ENCODE results near the gene HEMK1.

Gene HEMK1

DNA sequence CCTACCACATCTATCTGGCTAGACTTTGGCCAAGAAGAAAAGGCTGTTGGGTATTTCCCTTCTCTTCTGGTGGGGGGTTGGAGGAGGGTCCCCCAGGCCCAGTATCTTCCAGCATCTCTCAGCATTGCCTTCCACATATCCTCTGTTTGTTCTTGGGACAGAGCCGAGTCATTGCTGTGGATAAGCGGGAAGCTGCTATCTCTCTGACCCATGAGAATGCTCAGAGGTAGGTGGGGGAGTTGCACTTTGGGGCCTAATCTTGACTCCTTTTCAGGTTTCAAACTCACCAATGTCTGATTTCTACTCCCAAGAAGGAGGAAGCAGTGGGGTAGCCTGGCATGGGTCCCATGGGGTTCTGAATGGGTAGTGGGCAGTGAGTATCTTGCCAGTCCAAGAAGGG, 8.0 kb downstream of the HEMK1 start:
- no peak for DNase-seq

DNA sequence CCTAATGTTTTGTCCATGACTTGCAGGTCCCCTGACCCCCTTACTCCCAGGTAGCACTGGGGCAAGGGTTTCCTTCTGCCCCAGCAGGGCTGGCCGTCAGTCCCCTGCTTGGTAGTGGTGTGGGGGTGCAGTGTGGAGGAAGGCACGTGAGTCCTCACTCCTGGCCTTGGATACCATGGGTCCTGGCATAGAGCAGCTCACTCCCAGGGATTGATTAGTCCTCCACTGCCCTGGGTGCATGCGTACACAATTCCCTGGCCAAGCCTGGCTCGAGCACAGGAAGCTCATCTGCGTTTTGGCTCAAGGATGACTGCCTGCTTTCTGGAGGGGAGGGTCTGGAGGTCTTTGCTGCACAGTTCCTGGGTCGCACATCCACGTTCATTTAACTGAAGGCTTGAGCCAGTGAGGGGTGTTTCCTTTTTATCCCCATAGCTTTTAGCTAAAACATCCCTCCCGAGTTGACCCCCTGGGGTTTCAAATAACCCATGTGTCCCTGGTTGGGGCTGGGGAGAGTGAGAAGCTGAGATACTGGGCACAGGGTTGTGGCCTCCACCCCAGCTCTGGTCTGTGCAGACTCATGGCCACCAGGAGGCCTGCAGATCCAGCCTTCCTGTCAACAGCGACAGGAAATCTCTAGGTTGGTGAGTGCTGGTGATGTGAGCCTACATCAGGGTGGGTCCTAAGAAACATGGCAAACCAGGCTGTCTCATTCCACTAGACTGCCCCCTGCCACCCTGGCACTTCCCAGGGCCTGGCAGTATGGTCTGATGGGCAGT, 11.5 kb downstream of the HEMK1 start:
- DNase-seq = no peak

DNA sequence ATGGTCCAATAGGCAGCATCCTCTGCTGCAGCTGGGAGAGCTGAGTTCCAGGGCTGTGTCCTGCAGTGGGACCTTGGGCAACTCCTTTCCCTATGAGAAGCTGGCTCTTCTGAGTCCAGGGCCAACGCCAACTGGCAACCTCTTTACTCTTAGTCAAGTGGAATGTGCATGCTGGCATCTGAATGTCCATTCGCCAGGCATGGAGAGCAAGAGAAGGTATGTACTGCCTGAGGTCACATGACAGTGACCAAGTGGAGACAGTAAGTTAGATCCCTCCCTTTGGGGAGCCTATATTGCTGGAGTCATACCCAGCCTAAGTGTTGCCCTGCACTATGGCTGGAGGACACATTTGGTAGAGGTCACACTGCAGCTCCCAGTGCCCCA, 12.1 kb downstream of the HEMK1 start:
- no peak for DNase-seq

DNA sequence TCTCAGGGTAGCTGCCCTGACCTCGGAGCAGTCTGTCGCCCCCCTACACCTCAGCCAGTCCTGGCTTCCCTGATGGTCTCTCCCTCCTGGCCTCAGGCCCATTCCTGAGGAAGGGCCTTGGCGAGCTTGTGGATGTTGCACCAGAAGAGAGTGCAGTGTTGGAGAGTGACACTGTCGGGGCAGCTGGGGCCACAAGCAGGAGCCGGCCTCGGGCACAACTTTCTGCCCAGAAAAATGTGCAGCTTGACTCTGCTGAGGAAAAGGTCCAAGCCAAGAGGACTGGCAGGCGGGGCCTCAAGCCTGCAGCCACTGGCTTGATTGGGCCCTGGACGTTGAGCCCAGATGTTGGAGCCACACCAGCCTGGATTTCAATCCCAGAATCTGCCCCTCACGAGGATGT, 12.8 kb downstream of the HEMK1 start:
- no peak for DNase-seq

DNA sequence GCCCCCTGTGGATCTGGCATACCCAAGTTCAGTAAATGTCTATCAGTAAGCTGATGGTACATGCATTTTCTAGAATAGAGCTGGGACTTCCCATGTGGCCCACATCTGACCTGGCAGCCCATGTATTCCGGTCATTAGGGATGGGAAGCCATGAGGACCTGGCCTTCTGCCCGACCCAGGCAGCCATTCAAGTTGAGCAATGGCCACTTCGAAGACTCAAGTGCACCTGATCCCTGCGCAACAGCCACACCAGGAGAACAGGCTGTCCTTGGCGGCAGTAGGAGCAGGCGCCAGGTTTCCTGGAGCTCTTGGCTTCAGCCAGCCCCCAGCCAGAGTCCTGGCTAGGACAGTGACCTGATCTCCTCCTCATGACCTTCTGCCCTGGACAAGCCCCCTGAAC, 14.6 kb downstream of the HEMK1 start:
- DNase-seq = no peak

DNA sequence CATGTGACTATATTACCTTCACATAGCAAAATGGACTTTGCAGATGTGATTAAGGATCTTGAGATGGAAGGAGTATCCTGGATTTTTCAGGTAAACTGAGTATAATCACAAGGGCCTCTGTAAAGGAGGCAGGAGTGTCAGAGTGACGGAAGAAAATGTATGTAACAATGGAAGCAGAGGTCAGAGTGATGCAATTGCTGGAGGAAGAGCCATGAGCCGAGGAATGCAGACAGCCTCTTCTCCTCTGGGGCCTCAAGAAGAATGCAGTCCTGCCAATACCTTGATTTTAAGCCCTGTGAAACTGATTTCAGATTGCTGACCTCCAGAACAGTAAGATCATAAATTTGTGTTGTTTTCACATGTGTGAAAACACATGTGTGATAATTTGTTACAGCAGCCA, 15.1 kb downstream of the HEMK1 start:
- DNase-seq = no peak

DNA sequence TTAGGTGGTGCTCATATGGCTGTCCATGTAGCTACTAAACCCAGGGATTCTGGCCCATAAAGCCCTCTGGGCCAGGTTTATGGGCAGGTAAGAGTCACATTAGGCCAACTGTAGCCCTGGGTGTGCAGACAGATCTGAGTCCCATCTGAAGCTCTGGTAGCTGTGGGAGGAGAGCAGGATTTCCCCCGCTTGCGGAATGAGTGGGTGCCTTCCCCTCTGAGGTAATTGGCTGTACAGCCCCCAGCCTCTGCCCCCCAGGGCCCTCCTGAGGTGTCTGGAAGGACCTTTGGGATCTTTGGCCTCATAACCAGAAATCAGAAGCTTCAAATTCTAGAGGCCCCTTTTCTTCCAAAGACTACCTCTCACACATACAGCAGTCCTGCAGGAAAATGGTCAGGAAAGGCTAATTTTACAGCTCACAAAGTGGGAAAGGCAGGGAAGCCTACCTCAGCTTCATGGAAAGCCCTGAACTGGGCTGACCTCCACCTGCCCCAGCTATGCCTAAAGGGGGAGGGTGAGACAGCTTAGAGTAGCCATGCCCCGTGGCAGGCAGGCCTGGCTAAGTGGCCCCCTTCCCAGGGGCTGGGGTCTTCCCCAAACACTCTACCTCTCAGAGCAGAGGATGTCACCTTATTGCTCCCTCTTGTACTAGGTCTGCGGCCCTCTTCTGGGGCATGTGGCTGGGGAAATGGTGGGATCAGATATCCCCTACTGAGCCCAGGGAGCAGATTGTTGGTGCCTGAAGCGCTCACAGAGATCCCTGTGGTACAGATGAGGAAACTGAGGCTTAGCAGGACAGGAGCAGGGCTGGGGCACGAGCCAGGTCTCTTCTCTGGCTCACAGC, 16.8 kb downstream of the HEMK1 start:
- DNase-seq = no peak

DNA sequence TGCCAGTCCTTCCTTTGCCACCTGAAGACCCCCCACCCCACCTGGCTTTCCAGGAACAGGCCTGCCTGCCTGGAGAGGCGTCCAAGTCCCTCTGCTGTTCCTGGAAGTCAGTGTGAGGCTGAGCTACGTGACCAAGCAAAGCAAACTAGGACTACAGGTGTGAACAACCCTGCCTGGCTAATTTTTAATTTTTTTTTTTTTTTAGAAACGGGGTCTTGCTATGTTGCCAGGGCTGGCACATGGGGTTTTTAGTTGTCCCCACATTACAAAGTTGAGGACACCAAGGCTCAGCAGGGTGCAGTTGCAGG, 17.4 kb downstream of the HEMK1 start:
- DNase-seq = no peak

DNA sequence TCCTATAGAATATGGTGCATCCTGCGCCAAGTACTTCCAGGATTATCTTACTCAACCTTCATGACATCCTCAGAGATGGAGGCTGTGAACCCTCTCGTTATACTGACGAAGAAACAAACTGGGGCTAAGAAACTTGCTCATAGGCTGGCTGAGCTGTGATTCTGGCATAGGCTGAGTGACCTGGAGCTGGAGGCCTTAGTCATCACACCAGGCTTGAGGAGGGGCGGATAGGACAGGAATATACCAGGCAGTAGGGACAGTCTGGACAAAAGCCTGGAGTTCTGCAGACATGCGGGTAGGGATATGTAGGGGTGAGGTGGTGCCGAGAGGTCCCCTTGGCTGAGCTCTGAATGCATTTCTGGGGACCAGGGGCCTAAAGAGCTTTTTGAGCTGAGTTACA, 18.1 kb downstream of the HEMK1 start:
- DNase-seq = no peak

DNA sequence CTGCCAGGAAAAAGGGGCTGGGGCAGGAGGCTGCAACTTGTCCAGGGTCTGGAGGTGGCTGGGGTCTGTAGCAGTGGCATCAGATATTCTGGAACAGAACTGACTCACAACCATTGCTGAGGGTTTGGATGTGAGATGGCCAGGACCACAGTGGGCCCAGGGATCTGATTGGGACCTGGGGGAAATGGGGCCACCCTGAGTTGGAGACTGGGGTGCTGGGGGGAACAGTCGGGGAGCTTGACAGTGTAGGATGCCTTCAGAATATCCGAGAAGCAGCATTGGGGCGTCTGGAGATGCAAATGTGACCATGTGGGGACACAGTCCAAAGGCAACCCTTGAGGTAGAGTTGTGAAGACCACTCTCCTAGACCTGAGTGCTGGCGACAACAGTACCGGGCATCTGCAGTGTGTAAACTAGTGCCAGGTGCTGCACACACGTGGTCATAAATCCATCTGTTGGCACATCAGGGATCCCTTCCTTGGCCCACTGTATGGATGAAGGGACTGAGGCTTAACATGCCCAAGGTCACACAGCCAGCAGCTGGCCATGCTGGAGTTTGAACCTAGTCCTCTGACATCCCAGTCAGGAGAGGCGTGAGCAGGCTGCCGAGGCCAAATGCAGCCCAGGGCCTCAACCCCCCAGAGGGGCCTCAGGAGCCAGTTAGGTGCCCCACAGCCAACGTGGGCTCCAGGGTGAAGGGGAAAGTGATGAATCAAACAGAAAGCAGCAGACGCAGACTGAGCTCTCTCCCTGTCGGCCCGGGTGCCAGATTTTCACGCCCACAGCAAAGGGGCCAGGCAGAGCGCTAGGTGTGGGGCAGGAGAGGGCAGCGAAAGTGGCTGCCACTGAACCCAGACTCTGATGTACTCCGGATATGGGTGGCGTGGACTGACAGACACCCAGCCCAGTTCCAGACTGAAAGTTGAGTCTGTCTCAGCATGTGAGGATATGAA, 18.8 kb downstream of the HEMK1 start:
- peak; percentile 60 for DNase-seq

DNA sequence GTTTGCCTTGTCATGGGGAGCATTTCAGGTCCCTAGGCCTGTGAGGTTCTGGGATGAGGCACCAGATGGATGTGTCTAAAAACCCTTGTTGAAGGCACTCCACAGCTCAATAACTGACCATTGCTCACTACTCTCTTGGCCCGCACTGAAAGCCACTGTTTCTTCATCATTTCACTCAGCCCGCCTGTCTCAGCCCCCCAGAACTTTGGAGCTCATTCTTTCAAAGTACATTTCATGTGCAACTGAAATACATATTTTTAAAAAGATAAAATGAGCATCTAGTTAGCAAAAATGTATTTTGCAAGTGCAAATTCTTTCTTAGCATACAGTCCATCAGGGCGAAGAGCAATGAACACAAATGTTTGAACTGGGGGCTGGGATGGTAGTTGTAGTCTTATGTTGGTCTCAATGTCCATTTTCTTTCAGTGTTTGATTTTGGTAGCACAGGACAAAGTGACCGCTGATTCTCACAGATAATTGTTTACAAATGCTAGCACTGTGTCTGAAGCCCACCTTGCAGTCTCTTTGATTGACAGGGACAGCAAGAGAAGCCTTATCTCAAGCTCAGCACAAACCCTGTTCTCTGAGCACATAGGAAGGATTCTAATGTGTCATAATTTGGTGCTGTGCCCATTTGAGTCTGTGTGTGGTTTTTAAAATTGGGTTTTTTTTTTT, 19.6 kb downstream of the HEMK1 start:
- no peak for DNase-seq

DNA sequence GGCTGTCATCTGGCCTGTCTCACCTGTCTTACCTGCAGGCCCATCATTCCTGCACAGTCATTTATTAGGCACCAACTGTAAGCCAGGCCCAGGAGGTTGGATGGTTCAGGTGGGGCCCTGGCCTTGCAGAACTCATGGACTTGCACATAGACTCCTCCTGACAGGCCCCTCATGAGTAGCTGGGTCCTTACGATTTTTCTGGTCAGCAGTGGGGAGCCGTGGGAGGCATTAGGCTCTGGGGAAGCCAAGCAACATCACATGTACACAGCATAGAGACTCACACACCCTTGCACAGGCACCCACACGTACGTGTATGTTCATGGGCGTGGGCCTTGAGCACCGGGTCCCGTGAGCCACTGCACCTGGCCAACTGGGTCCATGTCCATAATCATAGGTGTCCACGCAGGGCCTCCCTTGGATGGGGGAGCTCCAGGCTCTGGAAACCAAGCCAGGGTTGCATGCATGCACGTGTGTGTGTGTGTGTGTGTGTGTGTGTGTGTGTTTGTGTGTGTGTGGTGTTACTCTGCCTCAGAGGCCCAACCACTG, 21.9 kb downstream of the HEMK1 start:
- no peak for DNase-seq

DNA sequence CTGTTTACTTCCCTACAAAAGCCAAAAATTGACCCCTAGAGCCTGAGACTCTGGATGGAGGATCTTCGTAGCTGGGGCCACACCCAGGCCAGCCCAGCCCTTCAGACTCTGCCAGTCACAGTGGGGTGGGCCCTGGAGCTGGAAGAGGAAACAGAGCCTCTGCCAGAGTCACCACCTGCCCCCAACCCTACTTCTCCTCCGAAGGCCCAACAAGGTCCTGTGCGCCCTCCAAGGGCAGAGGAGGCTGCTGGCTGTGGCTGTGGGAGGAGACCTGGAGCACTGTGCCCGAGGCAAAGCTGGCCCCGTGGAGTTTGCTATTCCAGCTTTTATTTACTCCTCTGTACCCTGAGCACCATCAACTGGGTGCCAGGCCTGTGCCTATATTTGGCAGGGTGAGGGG, 23.2 kb downstream of the HEMK1 start:
- DNase-seq = peak; percentile 46

DNA sequence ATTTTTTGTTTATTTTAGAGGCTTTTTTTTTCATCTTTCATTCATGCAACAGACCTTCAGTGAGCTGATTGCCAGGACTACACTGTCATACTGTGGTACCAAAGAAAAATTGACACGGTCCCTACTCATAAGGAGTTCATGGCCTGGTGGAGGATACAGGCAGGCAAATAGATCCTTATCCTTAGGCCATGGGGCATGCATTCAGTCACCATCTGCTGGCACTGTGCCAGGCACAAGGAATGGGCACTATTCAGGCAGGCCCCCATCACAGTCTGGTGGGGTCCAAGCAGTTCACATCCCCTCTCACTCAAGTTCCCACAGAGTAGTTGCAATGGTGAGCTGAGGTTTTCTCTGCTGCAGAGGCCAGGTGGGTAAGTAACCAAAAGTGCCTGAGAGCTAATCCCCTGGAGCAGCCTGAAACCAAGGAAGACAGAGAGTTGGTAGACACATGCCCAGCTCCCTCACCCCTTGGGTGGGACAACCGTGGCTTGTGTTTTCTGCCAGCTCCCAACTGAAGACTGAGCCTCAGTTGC, 25.0 kb downstream of the HEMK1 start:
- DNase-seq = no peak

DNA sequence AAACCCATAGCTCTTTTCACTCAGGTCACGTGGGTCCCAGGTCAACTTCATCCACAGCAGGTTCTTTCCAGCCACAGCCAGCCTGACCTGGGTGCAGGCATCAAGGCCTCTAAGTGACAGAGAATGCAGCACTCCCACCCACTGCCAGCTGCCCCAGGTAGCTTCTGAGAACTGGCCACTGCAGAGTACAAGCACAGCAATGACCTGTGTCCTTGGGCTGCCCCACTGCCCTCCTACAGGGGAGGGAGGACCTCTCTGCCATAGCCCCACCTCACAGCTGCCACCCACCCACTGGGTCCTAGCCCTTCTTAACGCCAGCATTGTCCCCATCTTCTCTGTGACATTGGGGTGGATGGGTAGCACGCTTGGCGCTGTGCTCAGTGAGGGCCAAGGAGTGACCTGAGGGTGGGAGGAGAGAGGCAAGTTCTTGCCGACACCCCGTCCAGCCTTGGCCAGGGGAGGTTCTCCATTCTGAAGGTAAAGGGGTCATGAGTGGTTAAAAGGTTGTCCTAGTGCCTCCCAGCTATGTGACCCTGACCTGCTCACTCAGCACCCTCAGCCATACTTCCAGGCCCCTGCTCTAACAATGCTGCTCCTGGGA, 29.9 kb downstream of the HEMK1 start:
- DNase-seq = no peak

DNA sequence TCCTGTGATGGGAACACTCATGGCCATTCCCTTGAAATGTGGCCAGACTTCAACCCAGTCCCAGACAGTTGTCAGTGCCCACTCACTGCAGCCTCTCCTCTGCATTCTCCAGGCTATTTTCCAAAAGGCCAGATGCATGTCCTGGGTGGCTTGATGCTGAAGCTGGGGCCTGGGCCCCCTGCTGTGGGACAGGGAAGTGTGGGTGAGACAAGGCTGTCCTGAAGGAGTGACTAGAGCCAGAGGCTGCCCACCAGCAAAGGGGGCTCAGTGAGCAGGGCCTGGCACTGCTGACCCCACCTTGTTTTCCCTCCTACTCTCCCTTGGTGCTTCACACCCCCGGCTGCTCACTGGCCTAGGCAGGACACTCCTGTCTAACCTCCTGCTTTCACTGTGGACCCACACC, 30.4 kb downstream of the HEMK1 start:
- no peak for DNase-seq

DNA sequence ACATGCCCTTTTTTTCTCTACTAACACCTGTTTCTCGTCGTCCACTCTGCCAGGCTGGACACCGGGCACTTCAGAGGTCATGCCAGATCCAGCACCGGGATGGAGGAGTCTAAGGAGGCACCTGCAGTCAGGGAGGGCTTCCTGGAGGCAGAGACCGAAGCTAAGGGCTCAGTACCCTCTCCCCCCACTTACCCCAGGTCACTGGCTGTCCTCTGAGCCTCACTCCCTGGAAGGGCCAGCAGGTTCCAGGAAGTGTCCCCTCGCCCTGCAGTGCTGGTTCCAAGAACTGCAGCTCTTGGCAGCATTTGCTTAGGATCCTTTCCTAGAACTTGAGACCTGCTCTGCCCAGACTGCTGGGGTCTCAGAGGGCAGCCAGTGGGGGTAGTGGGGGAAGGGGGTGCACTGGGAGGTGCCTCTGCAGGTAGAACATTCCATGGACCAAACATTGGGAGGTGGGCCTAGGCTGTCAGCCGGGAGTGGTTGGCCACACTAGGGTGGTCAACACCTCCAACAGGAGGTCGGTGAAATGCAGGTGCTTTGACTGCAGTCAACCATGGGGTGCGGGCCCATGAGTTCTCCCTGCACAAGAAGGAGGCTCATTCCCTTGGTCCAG, 30.9 kb downstream of the HEMK1 start:
- no peak for DNase-seq

DNA sequence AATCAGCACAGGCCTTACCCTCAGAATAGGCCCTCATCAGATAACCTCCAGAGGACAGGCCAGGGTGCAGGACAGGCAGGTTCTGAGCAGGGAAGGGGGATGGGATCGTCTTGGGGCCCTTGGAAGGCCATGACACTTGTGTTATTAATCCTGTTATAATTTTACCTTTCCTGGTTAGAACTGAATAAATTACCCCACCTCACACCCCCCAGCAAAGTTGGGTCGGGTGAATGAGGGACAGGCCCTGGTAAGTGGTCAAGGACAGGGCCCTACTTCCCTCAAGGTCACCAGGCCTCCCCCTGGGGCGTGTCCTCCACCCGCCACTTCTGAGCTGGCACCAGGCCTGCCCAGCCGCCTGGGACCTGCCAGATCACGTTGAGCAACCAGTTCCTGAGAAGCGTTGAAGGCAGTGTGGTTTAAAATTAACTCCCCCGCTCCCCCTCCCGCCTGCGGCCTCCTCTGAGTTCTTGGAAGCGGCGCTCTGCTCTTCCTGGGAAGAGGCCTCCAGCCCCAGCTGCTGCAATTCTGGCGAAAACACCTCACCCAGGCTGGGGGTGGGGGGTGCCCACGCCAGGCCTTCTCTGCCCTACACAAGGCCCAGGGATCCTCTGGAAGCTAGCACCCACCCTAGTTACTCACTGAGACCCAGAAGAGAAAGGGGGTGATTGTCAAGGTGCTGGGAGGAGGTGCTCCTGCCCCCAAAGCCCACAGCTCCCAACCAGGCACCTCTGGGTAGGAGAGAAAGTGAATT, 31.7 kb downstream of the HEMK1 start:
- DNase-seq = peak; percentile 82

DNA sequence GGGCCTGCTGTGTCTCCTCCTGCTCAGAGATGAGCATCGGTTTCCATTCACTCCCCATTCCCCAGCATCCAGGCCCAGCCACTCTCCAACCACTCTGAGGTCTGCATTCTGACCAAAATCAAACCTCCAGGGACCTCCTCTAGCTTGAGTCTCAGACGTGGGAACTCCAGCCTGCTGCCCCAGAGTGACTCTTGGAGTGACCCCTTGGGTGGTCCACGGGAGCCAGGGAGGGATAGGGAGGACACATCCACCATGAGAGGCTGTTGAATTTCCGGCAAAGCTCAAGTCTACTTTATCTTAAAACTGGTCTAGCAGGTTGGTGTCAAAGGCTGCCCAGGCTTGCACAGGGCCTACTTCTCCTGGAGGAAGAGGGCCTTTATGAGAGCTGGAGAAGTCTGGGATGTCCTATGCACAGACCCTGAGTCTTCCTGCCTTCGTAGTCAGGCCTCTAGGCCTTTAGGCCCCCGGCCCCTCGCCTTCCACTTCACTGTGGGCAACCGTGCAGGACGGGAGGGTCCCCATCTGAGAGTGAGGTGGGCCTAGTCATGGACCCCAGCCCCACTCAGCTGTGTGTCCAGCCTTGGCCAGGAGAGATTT, 33.4 kb downstream of the HEMK1 start:
- DNase-seq = no peak
